ENCODE results near the gene PLK2. TPM values are rescaled to one million over a fixed set of nuclear protein-coding genes. Genes with fewer than 3 reads are reported as not detected.

Gene PLK2
- total and polyA plus RNA-seq, 7 donors: 4.0 to 23.3 (median 7.2) TPM

GRCh38 chr5:58496488-58496887 lies 36.6 kb upstream of the PLK2 start:
- Histone ChIP-seq H3K27me3 (ENCODE audit: insufficient read depth in 3 of 3, low read length in 2 of 3) (peaks cover 0 to 6% (median 6%) of the 10 kb centered on the region in 3 donors), H3K9me3 (no peaks in the 10 kb centered on the region), H3K4me3 (no peak overlapping the region), H3K4me1 (no peaks in the 10 kb centered on the region), H3K27ac (no peak overlapping the region), H3K36me3 (ENCODE audit: insufficient read depth in 1 of 2, low read depth in 1 of 2) (no peaks in the 10 kb centered on the region)
- DNase-seq (no peak), ATAC-seq (no peak)
- TF ChIP-seq, protein P1, sequence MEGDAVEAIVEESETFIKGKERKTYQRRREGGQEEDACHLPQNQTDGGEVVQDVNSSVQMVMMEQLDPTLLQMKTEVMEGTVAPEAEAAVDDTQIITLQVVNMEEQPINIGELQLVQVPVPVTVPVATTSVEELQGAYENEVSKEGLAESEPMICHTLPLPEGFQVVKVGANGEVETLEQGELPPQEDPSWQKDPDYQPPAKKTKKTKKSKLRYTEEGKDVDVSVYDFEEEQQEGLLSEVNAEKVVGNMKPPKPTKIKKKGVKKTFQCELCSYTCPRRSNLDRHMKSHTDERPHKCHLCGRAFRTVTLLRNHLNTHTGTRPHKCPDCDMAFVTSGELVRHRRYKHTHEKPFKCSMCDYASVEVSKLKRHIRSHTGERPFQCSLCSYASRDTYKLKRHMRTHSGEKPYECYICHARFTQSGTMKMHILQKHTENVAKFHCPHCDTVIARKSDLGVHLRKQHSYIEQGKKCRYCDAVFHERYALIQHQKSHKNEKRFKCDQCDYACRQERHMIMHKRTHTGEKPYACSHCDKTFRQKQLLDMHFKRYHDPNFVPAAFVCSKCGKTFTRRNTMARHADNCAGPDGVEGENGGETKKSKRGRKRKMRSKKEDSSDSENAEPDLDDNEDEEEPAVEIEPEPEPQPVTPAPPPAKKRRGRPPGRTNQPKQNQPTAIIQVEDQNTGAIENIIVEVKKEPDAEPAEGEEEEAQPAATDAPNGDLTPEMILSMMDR (IDR thresholded peaks at IDR 0.05): no peak
- intact Hi-C loops (cut with DNase I): loop anchor here (5.0 to 10.0 kb wide), 2 partner anchors 356 to 358 kb away; no protein-coding TSS in a partner anchor
- WGBS, 3 donors: 65 to 67% (median 65%) methylated on average over 3 of the region's 3 CpGs

- intact Hi-C loops (cut with DNase I): loop anchor here in 1 of 2 donors (10.0 kb wide), 1 partner anchor 362 kb away; no protein-coding TSS in a partner anchor
These were observed 33.3 kb upstream of the PLK2 start for GRCh38 chr5:58493141-58493540.

DNA sequence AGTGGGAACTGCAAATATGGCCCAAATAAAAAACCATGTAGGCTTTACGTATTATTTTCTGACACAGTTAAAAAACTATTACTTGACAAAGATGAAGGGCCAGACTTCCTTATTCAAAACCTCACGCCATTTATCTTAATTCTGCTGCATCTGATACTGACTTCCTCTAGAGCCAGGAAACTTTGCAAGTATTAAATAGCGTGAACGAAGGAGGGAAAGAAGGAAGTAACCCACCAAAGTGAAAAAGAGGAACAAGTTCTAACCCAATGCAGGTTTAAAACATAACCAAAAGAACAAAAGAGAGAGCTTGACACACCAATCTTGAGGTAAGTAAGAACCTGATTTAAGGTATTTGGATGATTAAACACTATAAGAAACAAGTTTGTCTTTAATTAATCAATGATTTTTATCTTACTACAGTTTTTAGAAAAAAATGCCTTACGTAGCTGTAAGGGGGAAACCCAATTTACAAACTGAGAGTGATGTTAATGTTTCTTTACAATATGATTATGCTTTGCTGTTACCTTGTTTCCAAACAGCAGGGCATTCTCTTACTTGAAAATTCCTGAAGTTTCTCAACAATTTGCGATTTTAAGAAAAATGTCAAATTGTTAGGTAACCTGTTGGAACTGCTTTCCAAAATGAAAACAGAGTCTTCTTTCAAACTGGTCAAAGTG lies 31.5 kb upstream of the PLK2 start, which contains the start of gene GAPT:
TSS of gene GAPT (plus strand) at position 220 of the 677 bp plus-strand sequence. CDS start 3,102 bp downstream, outside the sequence.
- no peak within 1 kb of the TSS for H3K4me3 ChIP-seq
- WGBS, 3 donors: 62 to 74% (median 73%) methylated on average over 6 of the region's 6 CpGs
- H3K27ac ChIP-seq: no peak within 1 kb of the TSS

More at GRCh38 chr5:58493141-58493540, 33.3 kb upstream of the PLK2 start:
- TF ChIP-seq, protein P1 (IDR thresholded peaks at IDR 0.05): no peak
- Histone ChIP-seq H3K36me3 (ENCODE audit: insufficient read depth in 1 of 2, low read depth in 1 of 2) (no peaks in the 10 kb centered on the region), H3K27me3 (ENCODE audit: insufficient read depth in 3 of 3, low read length in 2 of 3) (peaks cover 2 to 6% (median 6%) of the 10 kb centered on the region in 3 donors), H3K9me3 (no peaks in the 10 kb centered on the region), H3K27ac (no peak overlapping the region), H3K4me3 (no peak overlapping the region), H3K4me1 (no peaks in the 10 kb centered on the region)
- no peak for ATAC-seq
- no peak for DNase-seq

DNA sequence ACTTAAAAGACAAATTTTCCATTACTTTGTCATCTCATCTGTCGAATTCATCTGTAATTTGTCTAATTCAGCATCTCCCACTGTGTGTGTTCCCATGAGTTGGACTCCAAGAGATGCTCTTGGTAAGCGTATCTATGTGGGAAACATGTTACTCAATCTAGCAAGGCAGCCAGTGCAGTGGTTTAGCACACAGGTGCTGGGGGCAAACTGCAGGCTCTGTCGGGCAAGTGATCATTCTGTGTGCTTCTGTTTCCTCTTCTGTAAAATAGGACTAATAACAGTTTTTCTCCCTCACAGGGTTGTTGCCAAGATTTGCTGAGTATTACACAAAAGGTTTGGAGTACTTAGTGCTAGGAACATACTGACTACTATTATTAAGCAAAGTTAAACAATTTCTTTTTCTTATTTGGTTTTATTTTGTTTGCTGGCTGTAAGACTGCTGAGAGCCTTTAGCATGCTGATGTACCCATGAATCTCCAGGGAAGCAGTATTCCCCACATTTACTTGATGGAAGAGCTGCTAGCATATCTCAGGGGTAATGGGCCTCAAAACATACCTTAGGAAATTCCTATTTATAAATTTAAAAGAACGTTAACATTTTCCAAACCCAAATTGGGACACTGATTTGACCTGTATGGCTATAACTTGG lies 30.6 kb upstream of the PLK2 start:
- no peaks in the 10 kb centered on the region for H3K9me3 ChIP-seq
- TF ChIP-seq, protein P1 (IDR thresholded peaks at IDR 0.05): no peak
- H3K4me1 ChIP-seq: no peaks in the 10 kb centered on the region
- ATAC-seq (no peak), DNase-seq (no peak)
- H3K27me3 ChIP-seq (ENCODE audit: insufficient read depth in 3 of 3, low read length in 2 of 3): peaks cover 0 to 6% (median 2%) of the 10 kb centered on the region in 3 donors
- H3K36me3 ChIP-seq (ENCODE audit: insufficient read depth in 1 of 2, low read depth in 1 of 2): no peaks in the 10 kb centered on the region
- H3K27ac ChIP-seq: no peak overlapping the region
- 47 to 53% (median 48%) methylated on average over 4 of the region's 4 CpGs for WGBS, 3 donors
- intact Hi-C loops (cut with DNase I): loop anchor here in 1 of 2 donors (10.0 kb wide), 1 partner anchor 364 kb away; no protein-coding TSS in a partner anchor
- H3K4me3 ChIP-seq: no peak overlapping the region

More for the DNA sequence above, 31.5 kb upstream of the PLK2 start, which contains the start of gene GAPT:
- ATAC-seq (no peak), DNase-seq (no peak)
- intact Hi-C loops (cut with DNase I): loop anchor here in 1 of 2 donors (10.0 kb wide), 1 partner anchor 363 kb away; no protein-coding TSS in a partner anchor
- no peaks in the 10 kb centered on the region for H3K36me3 ChIP-seq (ENCODE audit: insufficient read depth in 1 of 2, low read depth in 1 of 2)
- H3K27me3 ChIP-seq (ENCODE audit: insufficient read depth in 3 of 3, low read length in 2 of 3): peaks cover 2 to 6% (median 5%) of the 10 kb centered on the region in 3 donors
- TF ChIP-seq, protein P1 (IDR thresholded peaks at IDR 0.05): no peak
- no peaks in the 10 kb centered on the region for H3K4me1 ChIP-seq
- H3K9me3 ChIP-seq: no peaks in the 10 kb centered on the region
